Sigmoid colon (tissue), 4 donors: ENCODE results near the gene ING4.

Source experiments
- EP300 ChIP-seq, 4 donors: sonication (generic); formaldehyde crosslinking; IDR thresholded peaks; one replicate each; pipeline ENCODE4 v1.6.1; 2017; ENCODE audit warnings: antibody characterized with exemption in 4 of 4
- POLR2A ChIP-seq, 2 donors: fragments of 450-650 bp; IDR thresholded peaks; one replicate each; pipeline ENCODE4 v1.6.1; 2016; ENCODE audit warnings: antibody characterized with exemption in 2 of 2, mild to moderate bottlenecking in 2 of 2, moderate library complexity in 2 of 2
- POLR2AphosphoS5 ChIP-seq, 4 donors: sonication (generic); formaldehyde crosslinking; IDR thresholded peaks; one replicate each; pipeline ENCODE4 v1.6.1; 2017; ENCODE audit warnings: antibody characterized with exemption in 4 of 4
- TF ChIP-seq, protein P1 (sequence below), 4 experiments: fragments of 450-650 bp in 3 of 4; fragments of 200-600 bp in 1 of 4; IDR thresholded peaks; one replicate each; pipeline ENCODE4 v1.5.1; 2016 to 2019; ENCODE audit warnings: antibody characterized with exemption in 4 of 4, mild to moderate bottlenecking in 3 of 4, moderate library complexity in 2 of 4

DNA sequence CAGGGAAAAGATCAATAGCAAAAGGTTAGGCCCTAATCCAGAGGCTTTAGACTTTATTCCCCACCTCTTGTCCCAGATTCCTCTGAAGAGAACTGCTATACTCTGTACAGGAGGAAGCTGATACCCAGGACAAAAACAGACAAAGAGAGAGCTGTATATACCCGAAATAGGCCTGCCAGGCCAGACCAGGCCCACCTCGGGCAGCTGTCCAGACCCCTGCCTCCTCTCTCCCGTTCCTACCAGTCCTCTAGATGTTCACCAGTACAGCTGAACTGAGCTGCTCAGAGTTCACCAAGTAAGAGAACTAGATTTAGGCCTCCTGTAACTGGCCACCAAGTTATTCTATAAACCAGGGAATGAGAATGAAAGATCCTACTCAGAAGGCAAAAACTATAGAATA is 60.4 kb downstream of the ING4 start:
- TF ChIP-seq, protein P1, sequence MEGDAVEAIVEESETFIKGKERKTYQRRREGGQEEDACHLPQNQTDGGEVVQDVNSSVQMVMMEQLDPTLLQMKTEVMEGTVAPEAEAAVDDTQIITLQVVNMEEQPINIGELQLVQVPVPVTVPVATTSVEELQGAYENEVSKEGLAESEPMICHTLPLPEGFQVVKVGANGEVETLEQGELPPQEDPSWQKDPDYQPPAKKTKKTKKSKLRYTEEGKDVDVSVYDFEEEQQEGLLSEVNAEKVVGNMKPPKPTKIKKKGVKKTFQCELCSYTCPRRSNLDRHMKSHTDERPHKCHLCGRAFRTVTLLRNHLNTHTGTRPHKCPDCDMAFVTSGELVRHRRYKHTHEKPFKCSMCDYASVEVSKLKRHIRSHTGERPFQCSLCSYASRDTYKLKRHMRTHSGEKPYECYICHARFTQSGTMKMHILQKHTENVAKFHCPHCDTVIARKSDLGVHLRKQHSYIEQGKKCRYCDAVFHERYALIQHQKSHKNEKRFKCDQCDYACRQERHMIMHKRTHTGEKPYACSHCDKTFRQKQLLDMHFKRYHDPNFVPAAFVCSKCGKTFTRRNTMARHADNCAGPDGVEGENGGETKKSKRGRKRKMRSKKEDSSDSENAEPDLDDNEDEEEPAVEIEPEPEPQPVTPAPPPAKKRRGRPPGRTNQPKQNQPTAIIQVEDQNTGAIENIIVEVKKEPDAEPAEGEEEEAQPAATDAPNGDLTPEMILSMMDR (IDR thresholded peaks at IDR 0.05), result no peak
- no peak for TF ChIP-seq POLR2AphosphoS5 (IDR thresholded peaks at IDR 0.05)
- no peak for TF ChIP-seq EP300 (IDR thresholded peaks at IDR 0.05)
- no peak for TF ChIP-seq POLR2A (IDR thresholded peaks at IDR 0.05)
